HG02884 (cell line): ENCODE data around the gene IL12RB2.

Experiments used
- ATAC-seq: cut with Tn5 transposase; IDR thresholded peaks from one replicate; pipeline ENCODE4 v1.9.1; 2021; ENCODE audit warnings: mild to moderate bottlenecking, moderate library complexity; ENCODE audit not compliant: unreplicated experiment

Gene IL12RB2

GRCh38 chr1:67307251-67308060 is at the start of gene IL12RB2:
Gene IL12RB2, plus strand, starts transcription at chr1:67307873. Its CDS starts 12,496 bp downstream, at chr1:67320369.
- peak; percentile 63 for ATAC-seq

GRCh38 chr1:67261680-67262079 is 46.0 kb upstream of the IL12RB2 start:
- no peak for ATAC-seq

- ATAC-seq = no peak
Measured at GRCh38 chr1:67262735-67263134, 44.9 kb upstream of the IL12RB2 start.

- ATAC-seq = no peak
Measured at GRCh38 chr1:67264152-67264551, 43.5 kb upstream of the IL12RB2 start.

- ATAC-seq = peak; percentile 77
Measured at GRCh38 chr1:67264899-67265298, 42.8 kb upstream of the IL12RB2 start.

GRCh38 chr1:67269061-67269460 is 38.6 kb upstream of the IL12RB2 start:
- no peak for ATAC-seq

- ATAC-seq = no peak
Measured at GRCh38 chr1:67270541-67270940, 37.1 kb upstream of the IL12RB2 start.

- no peak for ATAC-seq
Measured at GRCh38 chr1:67273591-67273990, 34.1 kb upstream of the IL12RB2 start.

- peak; percentile 80 for ATAC-seq
Measured at GRCh38 chr1:67274623-67275325, 32.9 kb upstream of the IL12RB2 start.

GRCh38 chr1:67280696-67281095 is 27.0 kb upstream of the IL12RB2 start:
- no peak for ATAC-seq

GRCh38 chr1:67281244-67281643 is 26.4 kb upstream of the IL12RB2 start:
- ATAC-seq = no peak

- ATAC-seq = peak; percentile 88
Measured at GRCh38 chr1:67285780-67286488, 21.7 kb upstream of the IL12RB2 start.

GRCh38 chr1:67290236-67290635 is 17.4 kb upstream of the IL12RB2 start:
- no peak for ATAC-seq

- no peak for ATAC-seq
Measured at GRCh38 chr1:67294836-67295617, 12.6 kb upstream of the IL12RB2 start.

GRCh38 chr1:67298762-67299161 is 8.9 kb upstream of the IL12RB2 start:
- ATAC-seq = no peak

GRCh38 chr1:67299296-67299695 is 8.4 kb upstream of the IL12RB2 start:
- no peak for ATAC-seq

- no peak for ATAC-seq
Measured at GRCh38 chr1:67300561-67300960, 7.1 kb upstream of the IL12RB2 start.

GRCh38 chr1:67304023-67304422 is 3.6 kb upstream of the IL12RB2 start:
- ATAC-seq = no peak

- no peak for ATAC-seq
Measured at GRCh38 chr1:67306547-67306946, 1.1 kb upstream of the IL12RB2 start.

- ATAC-seq = peak; percentile 33
Measured at GRCh38 chr1:67308136-67308535, 463 bp downstream of the IL12RB2 start.

GRCh38 chr1:67312615-67313014 is 4.9 kb downstream of the IL12RB2 start:
- ATAC-seq = no peak
